Thoracic aorta (tissue), 2 donors: ENCODE measurements around the gene LARGE2. TPM values are rescaled to one million over a fixed set of nuclear protein-coding genes. Genes with fewer than 3 reads are reported as not detected.

Source experiments
- ATAC-seq: fragments of 150-250 bp; one replicate; pipeline ENCODE4 v1.8.0; 2017; ENCODE audit warnings: low read depth; ENCODE audit not compliant: insufficient number of reproducible peaks, low FRiP score
- DNase-seq: peaks from one replicate; pipeline ENCODE4 v3.0.0-alpha.2; 2020; ENCODE audit warnings: low spot score
- H3K27ac ChIP-seq, 2 donors: fragments of 200-600 bp; sonication (generic); 1 replicate in 1 of 2; 2 replicates in 1 of 2; pipeline ENCODE4 v1.5.1; 2016; ENCODE audit warnings: mild to moderate bottlenecking in 2 of 2, moderate library complexity in 2 of 2
- H3K27me3 ChIP-seq: fragments of 200-600 bp; sonication (generic); replicated peaks from 2 replicates; pipeline ENCODE4 v1.6.0; 2016; ENCODE audit warnings: mild to moderate bottlenecking; ENCODE audit not compliant: insufficient read depth
- H3K36me3 ChIP-seq: fragments of 200-600 bp; sonication (generic); one replicate; pipeline ENCODE4 v1.5.1; 2016
- H3K4me1 ChIP-seq, 2 donors: fragments of 200-600 bp; sonication (generic); 1 replicate in 1 of 2; 2 replicates in 1 of 2; pipeline versions ENCODE4 v1.5.1 to v1.6.0; 2016; ENCODE audit warnings: low read depth in 2 of 2, mild to moderate bottlenecking in 1 of 2; ENCODE audit not compliant: control insufficient read depth in 1 of 2
- H3K4me3 ChIP-seq: fragments of 200-600 bp; sonication (generic); 2 replicates; pipeline ENCODE4 v1.5.1; 2016; ENCODE audit warnings: mild to moderate bottlenecking
- H3K9me3 ChIP-seq: fragments of 200-600 bp; sonication (generic); 2 replicates; pipeline ENCODE4 v1.5.1; 2016
- CTCF ChIP-seq: fragments of 200-600 bp; sonication (generic); IDR thresholded peaks from one replicate; pipeline ENCODE4 v1.5.1; 2019; ENCODE audit warnings: antibody characterized with exemption
- total RNA-seq, 2 donors: library from RNA; depleted of rRNA; stranded (reverse); fragments of >200 nt; gene quantifications; one replicate each; pipeline versions ENCODE4 v1.1.0 to v1.2.3, GENCODE V29; 2016

LARGE2 gene
- total RNA-seq, 2 donors from 2014 or later: 3.1 TPM; not detected in 1

- no peaks in the 10 kb centered on the region for H3K9me3 ChIP-seq
- no peak overlapping the region for H3K4me3 ChIP-seq
- no peaks in the 10 kb centered on the region for H3K4me1 ChIP-seq
- DNase-seq (no peak), ATAC-seq (no peak)
- peaks cover 31% of the 10 kb centered on the region for H3K36me3 ChIP-seq
- no peaks in the 10 kb centered on the region for H3K27me3 ChIP-seq
- TF ChIP-seq CTCF: no peak
- H3K27ac ChIP-seq: no peak overlapping the region
These were observed 7.8 kb downstream of the LARGE2 start for GRCh38 chr11:45930031-45930794.

GRCh38 chr11:45930951-45931570 is 8.6 kb downstream of the LARGE2 start:
- Histone ChIP-seq H3K9me3 (no peaks in the 10 kb centered on the region), H3K27me3 (no peaks in the 10 kb centered on the region), H3K36me3 (peaks cover 39% of the 10 kb centered on the region), H3K4me3 (no peak overlapping the region), H3K4me1 (no peaks in the 10 kb centered on the region), H3K27ac (no peak overlapping the region)
- DNase-seq: no peak
- no peak for TF ChIP-seq CTCF
- no peak for ATAC-seq

GRCh38 chr11:45931739-45932138 is 9.3 kb downstream of the LARGE2 start:
- Histone ChIP-seq H3K27me3 (no peaks in the 10 kb centered on the region), H3K9me3 (no peaks in the 10 kb centered on the region), H3K36me3 (peaks cover 44% of the 10 kb centered on the region), H3K4me1 (no peaks in the 10 kb centered on the region), H3K27ac (no peak overlapping the region), H3K4me3 (no peak overlapping the region)
- no peak for TF ChIP-seq CTCF
- DNase-seq: no peak
- ATAC-seq: no peak

- Histone ChIP-seq H3K9me3 (no peaks in the 10 kb centered on the region), H3K27me3 (no peaks in the 10 kb centered on the region), H3K27ac (no peak overlapping the region), H3K36me3 (peaks cover 45% of the 10 kb centered on the region), H3K4me1 (no peaks in the 10 kb centered on the region), H3K4me3 (no peak overlapping the region)
- no peak for DNase-seq
- ATAC-seq: no peak
- TF ChIP-seq CTCF: no peak
These were observed 9.8 kb downstream of the LARGE2 start for GRCh38 chr11:45932217-45932616.

- no peak overlapping the region for H3K27ac ChIP-seq
- H3K27me3 ChIP-seq: no peaks in the 10 kb centered on the region
- no peak overlapping the region for H3K4me3 ChIP-seq
- no peaks in the 10 kb centered on the region for H3K4me1 ChIP-seq
- ATAC-seq (no peak), DNase-seq (no peak)
- H3K36me3 ChIP-seq: peaks cover 50% of the 10 kb centered on the region
- TF ChIP-seq CTCF: no peak
- H3K9me3 ChIP-seq: no peaks in the 10 kb centered on the region
These were observed 10.8 kb downstream of the LARGE2 start for GRCh38 chr11:45933131-45933831.
